H1 (cell line): ENCODE data around the gene PNCK. TPM values are rescaled to one million over a fixed set of nuclear protein-coding genes. Genes with fewer than 3 reads are reported as not detected.

Experiments
- CEBPB ChIP-seq: IDR thresholded peaks from 2 replicates; pipeline ENCODE4 v1.6.1; 2012; ENCODE audit warnings: low read depth, low read length
- E2F6 ChIP-seq: IDR thresholded peaks from 2 replicates; pipeline ENCODE4 v1.6.1; 2012; ENCODE audit warnings: inconsistent platforms
- RNF2 ChIP-seq: fragments of 200-900, 300-1000 bp; sonication (generic); IDR thresholded peaks from 2 replicates; pipeline ENCODE4 v1.7.1; 2016; ENCODE audit warnings: borderline replicate concordance, low read depth, mild to moderate bottlenecking, antibody characterized with exemption, low read length; ENCODE audit not compliant: poor library complexity, severe bottlenecking; ENCODE audit errors: missing control alignments
- SP1 ChIP-seq: IDR thresholded peaks from 2 replicates; pipeline ENCODE4 v1.6.1; 2011; ENCODE audit warnings: low read depth, low read length
- polyA plus RNA-seq, 7 experiments: library from polyadenylated mRNA; depleted of rRNA in 3 of 7; stranded (reverse) in 5 of 7; unstranded in 2 of 7; fragments of >200 nt in 5 of 7; fragments of 200-250 nt in 2 of 7; gene quantifications; 1 replicate in 5 of 7; 2 replicates in 1 of 7; 4 replicates in 1 of 7; pipeline versions ENCODE4 v1.2.1 to v1.2.3, GENCODE V29; 2011 to 2013; ENCODE audit warnings: missing spikeins in 2 of 7, mixed read lengths in 2 of 7
- total RNA-seq: library from RNA; stranded (reverse); fragmentation: NEBNext Ultra II Directional; extraction: Animal tissue kit (Norgen Biotek cat#: 25700); gene quantifications from 2 replicates; pipeline ENCODE4 v1.2.1, GENCODE V29; 2021

PNCK gene
- total and polyA plus RNA-seq, 2 of the 8 experiments (the other 6 are each of a cell fraction or from before 2014, with no cell fraction given): 6.2 to 6.3 TPM

- no peak for TF ChIP-seq E2F6
- TF ChIP-seq SP1: no peak
- no peak for TF ChIP-seq RNF2
- no peak for TF ChIP-seq CEBPB
Measured at GRCh38 chrX:153704021-153704526, 30.5 kb upstream of the PNCK start (continued).
